Measurements from ENCODE around the gene CST9.

The CST9 gene

DNA sequence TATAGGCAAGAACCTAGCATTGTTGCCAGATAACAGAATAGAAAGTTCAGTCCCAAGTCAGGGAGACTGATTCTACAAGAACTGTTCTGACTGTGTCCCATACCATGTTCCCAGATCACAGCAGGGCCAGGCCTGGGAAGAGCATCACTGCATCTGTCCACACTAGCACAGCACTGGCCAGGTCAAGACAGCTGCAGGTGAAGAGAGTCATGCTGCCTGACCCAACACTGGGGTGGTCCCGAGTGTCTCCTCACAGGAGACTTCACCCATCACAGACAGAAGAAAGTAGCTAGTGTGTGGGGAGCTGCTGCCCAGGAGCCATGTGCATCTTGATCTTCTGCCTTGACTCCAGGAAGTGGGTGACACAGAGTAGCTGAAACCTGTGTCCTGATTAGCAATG is 36.1 kb downstream of the CST9 start:
- TF ChIP-seq EZH2 (optimal IDR thresholded peaks at IDR 0.05; ENCODE audit: low read depth, low read length), result no peak
- TF ChIP-seq EZH2phosphoT487 (IDR thresholded peaks at IDR 0.05; ENCODE audit: low read length), result no peak
- TF ChIP-seq, protein P1, sequence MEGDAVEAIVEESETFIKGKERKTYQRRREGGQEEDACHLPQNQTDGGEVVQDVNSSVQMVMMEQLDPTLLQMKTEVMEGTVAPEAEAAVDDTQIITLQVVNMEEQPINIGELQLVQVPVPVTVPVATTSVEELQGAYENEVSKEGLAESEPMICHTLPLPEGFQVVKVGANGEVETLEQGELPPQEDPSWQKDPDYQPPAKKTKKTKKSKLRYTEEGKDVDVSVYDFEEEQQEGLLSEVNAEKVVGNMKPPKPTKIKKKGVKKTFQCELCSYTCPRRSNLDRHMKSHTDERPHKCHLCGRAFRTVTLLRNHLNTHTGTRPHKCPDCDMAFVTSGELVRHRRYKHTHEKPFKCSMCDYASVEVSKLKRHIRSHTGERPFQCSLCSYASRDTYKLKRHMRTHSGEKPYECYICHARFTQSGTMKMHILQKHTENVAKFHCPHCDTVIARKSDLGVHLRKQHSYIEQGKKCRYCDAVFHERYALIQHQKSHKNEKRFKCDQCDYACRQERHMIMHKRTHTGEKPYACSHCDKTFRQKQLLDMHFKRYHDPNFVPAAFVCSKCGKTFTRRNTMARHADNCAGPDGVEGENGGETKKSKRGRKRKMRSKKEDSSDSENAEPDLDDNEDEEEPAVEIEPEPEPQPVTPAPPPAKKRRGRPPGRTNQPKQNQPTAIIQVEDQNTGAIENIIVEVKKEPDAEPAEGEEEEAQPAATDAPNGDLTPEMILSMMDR (IDR thresholded peaks at IDR 0.05; ENCODE audit: low read length), result no peak
- no peaks in the 10 kb centered on the region for H3K9me3 ChIP-seq (replicated peaks; ENCODE audit: insufficient read depth, low read length)
- H3K9ac ChIP-seq (ENCODE audit: low read length), result no peak overlapping the region
- H3K79me2 ChIP-seq (ENCODE audit: low read length), result no peaks in the 10 kb centered on the region
- H3K9me2 ChIP-seq (replicated peaks; ENCODE audit: insufficient read depth, low read length), result no peaks in the 10 kb centered on the region
- no peak overlapping the region for H3K4me3 ChIP-seq (ENCODE audit: low read length)
- H3K4me1 ChIP-seq (ENCODE audit: low read length), result no peaks in the 10 kb centered on the region
- no peak overlapping the region for H2AFZ ChIP-seq (ENCODE audit: low read length)
- H3F3A ChIP-seq (ENCODE audit: insufficient read depth, low read length), result no peaks in the 10 kb centered on the region
- DNase-seq, result no peak
- no peaks in the 10 kb centered on the region for H3K27me3 ChIP-seq (replicated peaks; ENCODE audit: insufficient read depth, low read length)
- no peak overlapping the region for H3K27ac ChIP-seq (ENCODE audit: low read length)
- H3K4me2 ChIP-seq (ENCODE audit: low read depth, low read length), result no peak overlapping the region
- no peaks in the 10 kb centered on the region for H4K20me1 ChIP-seq (ENCODE audit: insufficient read depth, low read length)
- no peaks in the 10 kb centered on the region for H3K36me3 ChIP-seq (replicated peaks; ENCODE audit: insufficient read depth, low read length)

GRCh38 chr20:23568971-23569330 is 36.8 kb downstream of the CST9 start:
- H3K4me1 ChIP-seq (ENCODE audit: low read length), result no peaks in the 10 kb centered on the region
- H3K9me2 ChIP-seq (replicated peaks; ENCODE audit: insufficient read depth, low read length), result no peaks in the 10 kb centered on the region
- no peaks in the 10 kb centered on the region for H3K79me2 ChIP-seq (ENCODE audit: low read length)
- H3K4me3 ChIP-seq (ENCODE audit: low read length), result no peak overlapping the region
- H3K36me3 ChIP-seq (replicated peaks; ENCODE audit: insufficient read depth, low read length), result no peaks in the 10 kb centered on the region
- H3K9ac ChIP-seq (ENCODE audit: low read length), result no peak overlapping the region
- TF ChIP-seq, protein P1 (IDR thresholded peaks at IDR 0.05; ENCODE audit: low read length), result no peak
- TF ChIP-seq EZH2phosphoT487 (IDR thresholded peaks at IDR 0.05; ENCODE audit: low read length) (no peak), EZH2 (optimal IDR thresholded peaks at IDR 0.05; ENCODE audit: low read depth, low read length) (no peak)
- no peaks in the 10 kb centered on the region for H4K20me1 ChIP-seq (ENCODE audit: insufficient read depth, low read length)
- DNase-seq, result no peak
- no peak overlapping the region for H3K4me2 ChIP-seq (ENCODE audit: low read depth, low read length)
- H3K27ac ChIP-seq (ENCODE audit: low read length), result no peak overlapping the region
- H3K9me3 ChIP-seq (replicated peaks; ENCODE audit: insufficient read depth, low read length), result no peaks in the 10 kb centered on the region
- no peaks in the 10 kb centered on the region for H3F3A ChIP-seq (ENCODE audit: insufficient read depth, low read length)
- no peak overlapping the region for H2AFZ ChIP-seq (ENCODE audit: low read length)
- no peaks in the 10 kb centered on the region for H3K27me3 ChIP-seq (replicated peaks; ENCODE audit: insufficient read depth, low read length)

DNA sequence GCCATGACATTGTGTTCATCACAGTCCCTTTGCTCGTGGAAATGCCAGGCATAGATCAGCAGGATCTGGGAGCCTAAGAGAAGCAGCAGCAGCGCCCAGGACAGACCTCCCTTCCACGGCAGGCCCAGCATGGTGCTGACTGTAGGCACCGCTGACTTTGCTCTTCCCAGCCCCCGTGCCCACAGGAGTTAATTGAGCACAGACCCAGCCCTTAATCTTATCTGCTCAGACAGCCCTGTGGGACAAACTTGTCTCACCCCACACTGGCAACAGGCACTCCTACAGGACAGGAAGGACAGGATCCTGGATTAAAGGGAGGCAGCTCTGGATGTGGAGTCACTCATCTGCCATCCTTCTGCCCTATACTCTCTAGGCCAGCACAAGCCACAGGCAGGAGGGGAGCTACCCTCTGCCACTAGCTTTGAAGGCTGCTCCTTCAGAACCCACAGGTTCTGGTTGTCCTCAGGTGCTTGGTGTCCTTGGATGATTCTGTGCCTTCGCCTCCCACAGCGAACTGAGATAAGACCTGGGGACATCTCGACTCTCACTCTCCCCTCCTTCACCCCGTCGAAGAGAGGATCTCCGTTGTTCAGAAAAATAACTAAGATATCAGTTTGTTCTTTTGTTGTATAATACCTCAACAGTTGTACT is 37.3 kb downstream of the CST9 start, which contains the start of gene CST9L:
Gene CST9L, minus strand, starts transcription at position 165 of the 651 bp plus-strand sequence. Its CDS starts 34 bp downstream, at position 131.
- no peak within 1 kb of the TSS for H2AFZ ChIP-seq (ENCODE audit: low read length)

More for the DNA sequence above, 37.3 kb downstream of the CST9 start, which contains the start of gene CST9L:
- no peak for DNase-seq
- Histone ChIP-seq H3K9me3 (replicated peaks; ENCODE audit: insufficient read depth, low read length) (no peaks in the 10 kb centered on the region), H3K4me2 (ENCODE audit: low read depth, low read length) (no peak within 1 kb of the TSS), H3K27ac (ENCODE audit: low read length) (no peak within 1 kb of the TSS), H3K27me3 (replicated peaks; ENCODE audit: insufficient read depth, low read length) (no peaks in the 10 kb centered on the region), H3K36me3 (replicated peaks; ENCODE audit: insufficient read depth, low read length) (no peaks in the 10 kb centered on the region), H3K4me3 (ENCODE audit: low read length) (no peak within 1 kb of the TSS), H3K79me2 (ENCODE audit: low read length) (no peaks in the 10 kb centered on the region), H3F3A (ENCODE audit: insufficient read depth, low read length) (no peaks in the 10 kb centered on the region), H3K9ac (ENCODE audit: low read length) (no peak within 1 kb of the TSS), H3K4me1 (ENCODE audit: low read length) (no peaks in the 10 kb centered on the region), H4K20me1 (ENCODE audit: insufficient read depth, low read length) (no peaks in the 10 kb centered on the region), H3K9me2 (replicated peaks; ENCODE audit: insufficient read depth, low read length) (no peaks in the 10 kb centered on the region)
- TF ChIP-seq EZH2 (optimal IDR thresholded peaks at IDR 0.05; ENCODE audit: low read depth, low read length) (no peak), EZH2phosphoT487 (IDR thresholded peaks at IDR 0.05; ENCODE audit: low read length) (no peak)
